HS-27A (cell line): ENCODE measurements around the gene LRRC4B.

ENCODE experiments used
- DNase-seq: peaks from one replicate; pipeline ENCODE4 v3.0.0-alpha.2; 2012; ENCODE audit warnings: low read depth, missing footprints

Gene LRRC4B

GRCh38 chr19:50505856-50506611, 62.2 kb downstream of the LRRC4B start:
- DNase-seq, result no peak

GRCh38 chr19:50501568-50502475, 66.4 kb downstream of the LRRC4B start:
- no peak for DNase-seq

- no peak for DNase-seq
Measured at GRCh38 chr19:50501186-50501567, 67.1 kb downstream of the LRRC4B start.

GRCh38 chr19:50500753-50501151, 67.5 kb downstream of the LRRC4B start:
- no peak for DNase-seq

GRCh38 chr19:50500060-50500752, 68.0 kb downstream of the LRRC4B start:
- DNase-seq, result no peak

- no peak for DNase-seq
Measured at GRCh38 chr19:50498219-50499056, 69.8 kb downstream of the LRRC4B start.

GRCh38 chr19:50497022-50497405, 71.2 kb downstream of the LRRC4B start:
- DNase-seq, result no peak

- no peak for DNase-seq
Measured at GRCh38 chr19:50496189-50497021, 71.8 kb downstream of the LRRC4B start.

- DNase-seq, result no peak
Measured at GRCh38 chr19:50495020-50495531, 73.2 kb downstream of the LRRC4B start.

- DNase-seq, result no peak
Measured at GRCh38 chr19:50494186-50495019, 73.8 kb downstream of the LRRC4B start.

- no peak for DNase-seq
Measured at GRCh38 chr19:50493171-50493570, 75.1 kb downstream of the LRRC4B start.

GRCh38 chr19:50492303-50493052, 75.8 kb downstream of the LRRC4B start:
- no peak for DNase-seq

GRCh38 chr19:50490991-50491472, 77.2 kb downstream of the LRRC4B start:
- no peak for DNase-seq

- no peak for DNase-seq
Measured at GRCh38 chr19:50490411-50490811, 77.8 kb downstream of the LRRC4B start.

GRCh38 chr19:50489461-50490011, 78.7 kb downstream of the LRRC4B start:
- no peak for DNase-seq

- DNase-seq, result no peak
Measured at GRCh38 chr19:50488389-50489194, 79.6 kb downstream of the LRRC4B start.

- no peak for DNase-seq
Measured at GRCh38 chr19:50486823-50487515, 81.3 kb downstream of the LRRC4B start.
